GM23338 (cell line): ENCODE data around the gene ATXN3. TPM values are rescaled to one million over a fixed set of nuclear protein-coding genes. Genes with fewer than 3 reads are reported as not detected.
A peak's percentile ranks its signal among the peaks of the same experiment; 100 is the strongest.

Experiments
- ATAC-seq: fragments of 200-7000 bp; cut with Tn5 transposase; 3 replicates; pipeline ENCODE4 v1.9.1; 2020
- DNase-seq: peaks from one replicate; pipeline ENCODE4 v3.0.0-alpha.2; 2015; ENCODE audit warnings: low spot score
- H2AFZ ChIP-seq: fragments of 200-600 bp; sonication (generic); 2 replicates; pipeline ENCODE4 v1.8.0; 2016; ENCODE audit warnings: antibody characterized with exemption, mild to moderate bottlenecking, moderate library complexity
- H3F3A ChIP-seq: fragments of 200-600 bp; sonication (generic); replicated peaks from 2 replicates; pipeline ENCODE4 v1.8.0; 2017; ENCODE audit warnings: antibody characterized with exemption, mixed run types, low read depth
- H3K27ac ChIP-seq: fragments of 200-600 bp; sonication (generic); 2 replicates; pipeline ENCODE4 v1.6.1; 2016; ENCODE audit warnings: low read depth
- H3K27me3 ChIP-seq: fragments of 200-600 bp; sonication (generic); 2 replicates; pipeline ENCODE4 v1.8.0; 2016; ENCODE audit warnings: mild to moderate bottlenecking, mixed run types, moderate library complexity; ENCODE audit not compliant: insufficient read depth
- H3K36me3 ChIP-seq: fragments of 200-600 bp; sonication (generic); 2 replicates; pipeline ENCODE4 v1.8.0; 2016; ENCODE audit warnings: mild to moderate bottlenecking; ENCODE audit not compliant: insufficient read depth
- H3K4me1 ChIP-seq: fragments of 200-600 bp; sonication (generic); 2 replicates; pipeline ENCODE4 v1.8.0; 2016; ENCODE audit warnings: mild to moderate bottlenecking, moderate library complexity; ENCODE audit not compliant: insufficient read depth
- H3K4me2 ChIP-seq: fragments of 200-600 bp; sonication (generic); 2 replicates; pipeline ENCODE4 v1.7.1; 2017; ENCODE audit warnings: mixed run types
- H3K4me3 ChIP-seq: fragments of 200-600 bp; sonication (generic); 2 replicates; pipeline ENCODE4 v1.6.1; 2016; ENCODE audit warnings: mixed run types
- H3K79me2 ChIP-seq: fragments of 200-600 bp; sonication (generic); replicated peaks from 2 replicates; pipeline ENCODE4 v1.8.0; 2017; ENCODE audit warnings: mild to moderate bottlenecking; ENCODE audit not compliant: insufficient read depth
- H3K9me2 ChIP-seq: fragments of 200-600 bp; sonication (generic); 2 replicates; pipeline ENCODE4 v1.8.0; 2017; ENCODE audit not compliant: insufficient read depth
- H4K20me1 ChIP-seq: fragments of 200-600 bp; sonication (generic); replicated peaks from 2 replicates; pipeline ENCODE4 v1.8.0; 2017; ENCODE audit warnings: mild to moderate bottlenecking; ENCODE audit not compliant: insufficient read depth
- H3K27ac Mint-ChIP-seq: 2 replicates; pipeline ENCODE4 v1.8.0; 2020; ENCODE audit warnings: inconsistent platforms, mild to moderate bottlenecking, moderate library complexity, mixed read lengths
- H3K27me3 Mint-ChIP-seq: 3 replicates; pipeline ENCODE4 v1.8.0; 2022; ENCODE audit warnings: low read depth, mild to moderate bottlenecking, moderate library complexity, mixed read lengths, inconsistent platforms; ENCODE audit not compliant: insufficient read depth, poor library complexity
- H3K36me3 Mint-ChIP-seq: 3 replicates; pipeline ENCODE4 v1.8.0; 2021; ENCODE audit warnings: low read depth, mild to moderate bottlenecking, inconsistent platforms, moderate library complexity, mixed read lengths
- H3K4me1 Mint-ChIP-seq: 3 replicates; pipeline ENCODE4 v1.8.0; 2020; ENCODE audit warnings: mild to moderate bottlenecking, inconsistent platforms, mixed read lengths
- H3K4me3 Mint-ChIP-seq: 3 replicates; pipeline ENCODE4 v1.8.0; 2021; ENCODE audit warnings: moderate library complexity, mild to moderate bottlenecking, inconsistent platforms, mixed read lengths
- H3K9me3 Mint-ChIP-seq: 3 replicates; pipeline ENCODE4 v1.8.0; 2020; ENCODE audit warnings: moderate library complexity, mild to moderate bottlenecking, inconsistent platforms, mixed read lengths
- CREB1 ChIP-seq: fragments of 250-450 bp; sonication (Bioruptor Pico); IDR thresholded peaks from 2 replicates; pipeline ENCODE4 v1.5.0; 2020; ENCODE audit warnings: low read depth, mild to moderate bottlenecking, moderate library complexity
- CTCF ChIP-seq, 2 experiments: fragments of 200-600 bp in 1 of 2; sonication (generic) in 1 of 2; conservative IDR thresholded peaks; 2 replicates each; pipeline versions ENCODE4 v1.5.1 to v1.6.1; 2016 to 2017; ENCODE audit warnings: antibody characterized with exemption in 2 of 2, low read depth in 2 of 2, mild to moderate bottlenecking in 2 of 2, moderate library complexity in 1 of 2
- ETS1 ChIP-seq: IDR thresholded peaks from 2 replicates; pipeline ENCODE4 v1.6.1; 2016; ENCODE audit warnings: antibody characterized with exemption
- EZH2 ChIP-seq: fragments of 200-600 bp; sonication (generic); IDR thresholded peaks from one replicate; pipeline ENCODE4 v1.8.0; 2017; ENCODE audit warnings: antibody characterized with exemption, mild to moderate bottlenecking, low read depth; ENCODE audit not compliant: unreplicated experiment
- POLR2AphosphoS5 ChIP-seq: IDR thresholded peaks from 2 replicates; pipeline ENCODE4 v1.6.1; 2016; ENCODE audit warnings: antibody characterized with exemption, low read depth
- REST ChIP-seq: IDR thresholded peaks from one replicate; pipeline ENCODE4 v1.6.1; 2018; ENCODE audit warnings: antibody characterized with exemption; ENCODE audit not compliant: unreplicated experiment
- ZNF114 ChIP-seq: fragments of 250-450 bp; sonication (Bioruptor Pico); IDR thresholded peaks from 2 replicates; pipeline ENCODE4 v1.5.0; 2020; ENCODE audit warnings: mild to moderate bottlenecking, moderate library complexity
- ZNF462 ChIP-seq: fragments of 250-450 bp; sonication (Bioruptor Pico); IDR thresholded peaks from 2 replicates; pipeline ENCODE4 v1.5.0; 2020; ENCODE audit warnings: mild to moderate bottlenecking, moderate library complexity
- polyA plus RNA-seq: library from polyadenylated mRNA; unstranded; fragments of >200 nt; fragmentation: Nextera tagmentation; extraction: Ambion mirVana; gene quantifications from 2 replicates; pipeline ENCODE4 v1.2.1, GENCODE V29; 2016
- total RNA-seq: library from RNA; depleted of rRNA; stranded (reverse); fragments of >200 nt; shearing (Covaris generic); gene quantifications from 2 replicates; pipeline ENCODE4 v1.2.3, GENCODE V29; 2014

ATXN3 gene
- total and polyA plus RNA-seq, 2 experiments from 2014 or later: 39.5 to 66.7 TPM

GRCh38 chr14:92109490-92109889 lies 3.1 kb upstream of the ATXN3 start:
- no peaks in the 10 kb centered on the region for H4K20me1 ChIP-seq
- TF ChIP-seq POLR2AphosphoS5 (no peak), CREB1 (CRISPR knock-in tag) (no peak), EZH2 (no peak), ZNF462 (no peak), CTCF (conservative IDR thresholded peaks at IDR 0.05; ENCODE audit: low read depth in 2 of 2) (no peak), REST (no peak), ETS1 (no peak), ZNF114 (CRISPR knock-in tag) (no peak)
- H3K36me3 ChIP-seq: no peaks in the 10 kb centered on the region
- DNase-seq: no peak
- ATAC-seq: no peak
- Mint-ChIP-seq H3K27ac (no peak overlapping the region), H3K4me3 (no peak overlapping the region), H3K4me1 (peaks cover 15% of the 10 kb centered on the region), H3K36me3 (no peaks in the 10 kb centered on the region), H3K9me3 (no peaks in the 10 kb centered on the region; the same call in 2 of the 3 replicates), H3K27me3 (peaks cover 3% of the 10 kb centered on the region)
- H2AFZ ChIP-seq: no peak overlapping the region
- no peaks in the 10 kb centered on the region for H3K9me2 ChIP-seq
- no peaks in the 10 kb centered on the region for H3K27me3 ChIP-seq
- H3K4me2 ChIP-seq: 0 out of 2 replicates have a peak overlapping the region, but pooled peaks have one; percentile 43
- peaks cover 8% of the 10 kb centered on the region; the same call in 1 of the 2 replicates for H3F3A ChIP-seq
- no peak overlapping the region for H3K27ac ChIP-seq
- H3K4me1 ChIP-seq: peaks cover 5% of the 10 kb centered on the region
- H3K79me2 ChIP-seq: peaks cover 17% of the 10 kb centered on the region
- no peak overlapping the region for H3K4me3 ChIP-seq
